ENCODE data around the gene ABCA13. TPM values are rescaled to one million over a fixed set of nuclear protein-coding genes. Genes with fewer than 3 reads are reported as not detected.

ABCA13 gene
- total RNA-seq, 1 experiment from 2014 or later: 2.1 TPM

GRCh38 chr7:48337012-48337621 is 165.9 kb downstream of the ABCA13 start:
- no peaks in the 10 kb centered on the region for H3K9me3 ChIP-seq (ENCODE audit: low read length)
- ChIA-PET CTCF (interaction anchor here (1.1 kb wide), 1 partner anchor 38 kb away, joined by 3 read pairs; no protein-coding TSS in a partner anchor), POLR2A (ENCODE audit: unreplicated experiment) (no interaction called here)
- no peaks in the 10 kb centered on the region for H3K4me1 ChIP-seq (ENCODE audit: insufficient read depth, low read length)
- no peak overlapping the region for H3K4me2 ChIP-seq (ENCODE audit: low read length)
- H3K27me3 ChIP-seq (ENCODE audit: low read length): no peaks in the 10 kb centered on the region
- H3K36me3 ChIP-seq (ENCODE audit: low read depth, low read length): no peaks in the 10 kb centered on the region
- no TSS peak for BruUV-seq (replicated peaks)
- H3F3A ChIP-seq (ENCODE audit: low read length, unreplicated experiment): no peaks in the 10 kb centered on the region
- DNase-seq (peak; percentile 68), ATAC-seq (peak; percentile 99)
- H4K20me1 ChIP-seq (ENCODE audit: low read length): no peaks in the 10 kb centered on the region
- H3K9ac ChIP-seq (ENCODE audit: low read length): no peak overlapping the region
- peak overlapping the region; percentile 33; the same call in 1 of the 2 replicates for H2AFZ ChIP-seq (ENCODE audit: low read length)
- no peaks in the 10 kb centered on the region for H3K79me2 ChIP-seq (ENCODE audit: low read length)
- H3K27ac ChIP-seq (ENCODE audit: low read length): no peak overlapping the region
- H3K4me3 ChIP-seq (ENCODE audit: low read length): no peak overlapping the region
- H3K9me2 ChIP-seq (replicated peaks; ENCODE audit: low read length): no peaks in the 10 kb centered on the region
- intact Hi-C loops (cut with micrococcal nuclease): loop anchor here (1.0 to 5.0 kb wide), 2 partner anchors 40 to 538 kb away; no protein-coding TSS in a partner anchor
- TF ChIP-seq CTCF (conservative IDR thresholded peaks at IDR 0.05; ENCODE audit: low read depth, low read length) (peak; percentile 90), EZH2phosphoT487 (IDR thresholded peaks at IDR 0.05; ENCODE audit: borderline replicate concordance, low read length) (no peak)

GRCh38 chr7:48337781-48338180 is 166.5 kb downstream of the ABCA13 start:
- H3K4me3 ChIP-seq (ENCODE audit: low read length): no peak overlapping the region
- DNase-seq: no peak
- no peaks in the 10 kb centered on the region for H3F3A ChIP-seq (ENCODE audit: low read length, unreplicated experiment)
- intact Hi-C loops (cut with micrococcal nuclease): loop anchor here (1.0 to 5.0 kb wide), 2 partner anchors 40 to 538 kb away; no protein-coding TSS in a partner anchor
- no peaks in the 10 kb centered on the region for H4K20me1 ChIP-seq (ENCODE audit: low read length)
- H3K9me2 ChIP-seq (replicated peaks; ENCODE audit: low read length): no peaks in the 10 kb centered on the region
- H3K9me3 ChIP-seq (ENCODE audit: low read length): no peaks in the 10 kb centered on the region
- no peaks in the 10 kb centered on the region for H3K27me3 ChIP-seq (ENCODE audit: low read length)
- ChIA-PET CTCF (no interaction called here), POLR2A (ENCODE audit: unreplicated experiment) (no interaction called here)
- BruUV-seq (replicated peaks): no TSS peak
- H3K79me2 ChIP-seq (ENCODE audit: low read length): no peaks in the 10 kb centered on the region
- H3K4me1 ChIP-seq (ENCODE audit: insufficient read depth, low read length): no peaks in the 10 kb centered on the region
- no peak overlapping the region for H3K9ac ChIP-seq (ENCODE audit: low read length)
- H2AFZ ChIP-seq (ENCODE audit: low read length): no peak overlapping the region
- no peak overlapping the region for H3K4me2 ChIP-seq (ENCODE audit: low read length)
- no peak overlapping the region for H3K27ac ChIP-seq (ENCODE audit: low read length)
- no peak for ATAC-seq
- no peaks in the 10 kb centered on the region for H3K36me3 ChIP-seq (ENCODE audit: low read depth, low read length)
- TF ChIP-seq EZH2 (IDR thresholded peaks at IDR 0.05; ENCODE audit: low read length, unreplicated experiment) (no peak), CTCF (conservative IDR thresholded peaks at IDR 0.05; ENCODE audit: low read depth, low read length) (no peak), EZH2phosphoT487 (IDR thresholded peaks at IDR 0.05; ENCODE audit: borderline replicate concordance, low read length) (no peak)

GRCh38 chr7:48347230-48347825 is 176.1 kb downstream of the ABCA13 start:
- no peaks in the 10 kb centered on the region for H3K9me3 ChIP-seq (ENCODE audit: low read length)
- intact Hi-C loops (cut with micrococcal nuclease): no loop called here
- no peaks in the 10 kb centered on the region for H3K36me3 ChIP-seq (ENCODE audit: low read depth, low read length)
- H2AFZ ChIP-seq (ENCODE audit: low read length): no peak overlapping the region
- H3K9ac ChIP-seq (ENCODE audit: low read length): no peak overlapping the region
- no peaks in the 10 kb centered on the region for H3K9me2 ChIP-seq (replicated peaks; ENCODE audit: low read length)
- DNase-seq (no peak), ATAC-seq (no peak)
- TF ChIP-seq EZH2 (IDR thresholded peaks at IDR 0.05; ENCODE audit: low read length, unreplicated experiment): no peak
- no peak for TF ChIP-seq EZH2phosphoT487 (IDR thresholded peaks at IDR 0.05; ENCODE audit: borderline replicate concordance, low read length)
- no peak for TF ChIP-seq CTCF (conservative IDR thresholded peaks at IDR 0.05; ENCODE audit: low read depth, low read length)
- CTCF ChIA-PET: no interaction called here
- POLR2A ChIA-PET (ENCODE audit: unreplicated experiment): no interaction called here
- H3K4me1 ChIP-seq (ENCODE audit: insufficient read depth, low read length): peaks cover 5% of the 10 kb centered on the region; the same call in 1 of the 2 replicates
- no peak overlapping the region for H3K4me3 ChIP-seq (ENCODE audit: low read length)
- no peak overlapping the region for H3K4me2 ChIP-seq (ENCODE audit: low read length)
- no peaks in the 10 kb centered on the region for H4K20me1 ChIP-seq (ENCODE audit: low read length)
- H3K27ac ChIP-seq (ENCODE audit: low read length): no peak overlapping the region
- no TSS peak for BruUV-seq (replicated peaks)
- H3K27me3 ChIP-seq (ENCODE audit: low read length): no peaks in the 10 kb centered on the region
- H3F3A ChIP-seq (ENCODE audit: low read length, unreplicated experiment): no peaks in the 10 kb centered on the region
- no peaks in the 10 kb centered on the region for H3K79me2 ChIP-seq (ENCODE audit: low read length)

Measured in PC-3 (cell line).